NCI-H2196 (cell line): ENCODE results near the gene RENBP.

Experiments used
- DNase-seq: peaks from one replicate; lab custom pipeline; 2025; ENCODE audit not compliant: unreplicated experiment; lab: John Stamatoyannopoulos, UW

Gene RENBP

DNA sequence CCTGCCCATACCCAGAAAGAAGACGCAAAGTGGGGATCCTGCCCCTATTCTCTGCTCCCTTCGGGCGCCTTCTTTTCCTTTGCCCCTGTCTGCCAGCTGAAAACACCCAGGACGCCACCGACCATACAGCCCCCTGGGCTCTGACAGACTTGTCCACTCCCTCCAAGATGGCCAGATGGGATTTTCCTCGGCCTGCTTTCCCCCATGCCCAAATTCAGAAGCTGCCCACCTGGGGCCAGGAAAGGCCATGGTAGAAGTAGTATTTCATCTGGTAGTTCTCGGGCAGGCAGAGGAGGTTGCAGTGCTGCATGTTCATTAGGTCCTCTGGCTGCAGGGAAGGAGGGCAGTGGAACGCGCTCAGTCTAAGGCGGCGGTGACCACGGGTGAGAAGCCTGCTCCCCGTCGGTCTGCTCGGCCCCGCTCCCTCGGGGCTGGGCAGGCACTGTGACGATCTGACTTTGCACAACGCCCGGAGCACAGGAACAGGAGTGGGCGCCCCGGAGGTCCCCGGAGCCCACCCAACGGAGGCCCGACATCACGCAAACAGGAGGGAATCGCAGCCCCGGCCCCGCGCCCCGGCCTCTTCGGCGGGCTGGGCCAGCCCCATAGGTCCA lies 10.2 kb downstream of the RENBP start:
- no peak for DNase-seq

DNA sequence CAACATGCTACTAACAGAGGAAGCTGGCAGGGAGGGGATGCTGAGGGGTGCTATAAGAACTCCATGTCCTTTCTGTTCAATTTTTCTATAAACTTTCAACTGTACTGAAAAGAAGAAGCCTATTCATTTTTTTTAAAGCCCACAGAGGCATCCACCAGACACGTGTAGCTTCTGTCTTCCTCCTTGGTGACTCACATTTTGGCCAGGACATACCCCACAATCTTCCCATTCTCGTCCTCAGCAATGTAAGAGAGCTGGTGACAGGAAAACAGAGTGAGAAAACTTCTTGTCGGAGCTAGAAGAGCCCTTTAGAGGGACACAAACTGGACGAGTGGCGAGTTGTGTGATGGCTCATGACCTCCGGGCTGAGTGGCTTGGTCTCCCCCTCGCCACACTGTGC lies 10.7 kb downstream of the RENBP start:
- no peak for DNase-seq

DNA sequence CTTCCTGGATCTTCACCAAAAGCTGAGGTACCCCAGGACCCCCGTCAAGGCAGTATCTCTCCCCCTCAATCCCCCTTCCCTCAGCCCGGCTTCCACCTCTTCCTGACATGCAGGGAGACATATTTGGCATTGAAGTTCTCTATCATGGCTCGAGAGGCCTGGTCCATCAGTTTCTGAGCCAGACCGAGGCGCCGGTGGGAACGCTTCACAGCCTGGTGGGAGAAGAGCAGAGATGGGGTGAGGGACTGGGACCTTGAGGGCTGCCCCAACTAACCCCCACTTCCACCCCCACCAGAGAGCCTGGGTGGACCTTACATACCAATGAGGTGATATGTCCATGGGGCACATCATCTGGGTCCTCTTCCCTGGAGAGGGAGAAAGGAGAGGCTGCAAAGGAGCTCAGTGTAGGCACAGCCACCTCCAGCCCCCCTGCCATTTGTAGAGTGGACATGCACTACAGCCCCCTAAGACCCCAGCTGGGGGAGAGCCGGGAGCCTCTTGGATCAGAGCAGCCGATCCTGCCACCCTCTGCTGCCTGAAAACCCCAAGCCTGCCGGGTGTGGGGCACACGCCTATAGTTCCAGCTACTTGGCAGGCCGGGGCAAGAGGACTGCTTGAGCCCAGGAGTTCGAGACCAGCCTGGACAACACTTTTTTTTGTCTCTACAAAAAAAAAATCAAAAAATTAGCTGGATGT lies 12.1 kb downstream of the RENBP start:
- DNase-seq = no peak

DNA sequence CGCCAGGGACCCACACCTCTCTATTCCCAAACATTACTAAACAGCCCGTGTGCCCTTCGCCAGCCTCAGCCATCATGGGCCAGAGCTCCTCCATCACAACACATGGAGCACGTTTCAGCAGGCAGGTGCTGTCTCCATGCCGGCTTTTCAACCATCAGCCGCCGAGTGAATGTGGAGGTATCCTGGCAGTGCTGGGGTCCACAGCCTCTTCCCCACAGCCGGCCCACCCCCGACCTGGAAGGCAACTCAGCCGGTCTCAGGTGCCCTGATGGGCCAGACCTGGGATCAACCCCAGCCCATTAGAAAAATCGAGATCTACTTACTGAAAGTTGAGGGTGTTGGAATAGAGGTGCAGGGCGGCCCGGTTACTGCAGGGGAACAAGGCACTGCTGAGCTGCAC lies 12.7 kb downstream of the RENBP start:
- no peak for DNase-seq

DNA sequence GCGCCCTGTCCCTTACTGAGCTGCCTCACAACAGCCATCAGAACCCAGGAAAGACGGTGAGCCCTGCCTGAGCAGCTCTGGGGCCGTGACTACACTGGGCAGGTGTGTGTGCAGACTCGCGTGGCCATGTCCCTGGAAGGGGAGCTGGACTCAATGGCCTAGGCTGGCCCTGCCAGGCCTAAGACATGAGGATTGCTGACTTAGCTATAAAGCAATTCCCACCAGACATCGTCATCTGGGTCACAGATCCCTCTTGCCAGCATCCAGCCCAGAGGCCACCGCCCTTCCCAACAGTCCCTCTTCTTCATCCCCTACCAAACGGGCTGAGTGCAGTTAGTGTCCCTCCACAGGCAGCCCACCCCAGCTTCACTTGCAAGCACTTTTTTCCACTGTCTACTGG lies 13.3 kb downstream of the RENBP start:
- no peak for DNase-seq

DNA sequence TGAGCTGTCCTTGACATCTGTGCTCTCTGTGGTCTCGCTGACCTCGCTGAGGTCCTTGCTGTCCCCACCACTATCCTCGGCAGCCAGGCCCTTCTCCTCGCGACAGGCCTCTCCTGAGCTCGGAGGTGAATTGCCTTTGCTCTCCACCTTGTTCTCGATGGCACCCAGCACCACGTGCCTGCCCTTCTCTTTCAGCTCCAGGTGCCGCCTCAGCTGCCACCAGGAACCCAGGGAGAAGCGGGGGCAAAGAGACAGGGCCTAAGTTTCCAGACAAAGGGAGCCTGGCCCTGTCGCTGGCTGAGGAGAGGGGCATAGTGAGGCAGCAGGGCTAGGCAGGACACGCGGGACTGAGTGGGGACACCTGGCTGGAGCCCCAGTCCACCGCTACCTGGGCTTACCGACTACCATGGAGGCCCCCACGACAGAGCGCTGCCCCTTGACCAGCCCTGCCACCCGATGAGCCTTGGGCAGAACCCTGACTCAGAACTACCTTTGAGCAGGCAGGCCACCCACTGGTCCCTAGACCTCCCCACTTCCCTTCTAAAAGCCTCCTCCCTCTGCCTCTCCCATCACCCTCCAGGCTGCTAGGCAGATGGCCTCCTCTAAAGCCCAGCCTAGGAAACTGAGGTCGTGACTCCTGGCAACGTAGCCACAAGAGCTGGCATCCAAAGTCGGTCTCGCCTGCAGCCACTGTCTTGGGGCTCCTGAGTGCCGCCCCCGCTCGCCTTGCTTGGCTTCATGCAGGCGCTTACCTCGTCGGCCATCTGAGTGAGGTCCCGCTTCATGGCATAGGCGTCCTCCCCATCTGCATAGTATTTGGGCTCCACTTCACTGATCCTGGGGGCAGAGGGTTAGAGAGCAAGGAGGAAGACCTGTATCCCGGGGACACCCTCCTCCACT lies 14.2 kb downstream of the RENBP start:
- no peak for DNase-seq

DNA sequence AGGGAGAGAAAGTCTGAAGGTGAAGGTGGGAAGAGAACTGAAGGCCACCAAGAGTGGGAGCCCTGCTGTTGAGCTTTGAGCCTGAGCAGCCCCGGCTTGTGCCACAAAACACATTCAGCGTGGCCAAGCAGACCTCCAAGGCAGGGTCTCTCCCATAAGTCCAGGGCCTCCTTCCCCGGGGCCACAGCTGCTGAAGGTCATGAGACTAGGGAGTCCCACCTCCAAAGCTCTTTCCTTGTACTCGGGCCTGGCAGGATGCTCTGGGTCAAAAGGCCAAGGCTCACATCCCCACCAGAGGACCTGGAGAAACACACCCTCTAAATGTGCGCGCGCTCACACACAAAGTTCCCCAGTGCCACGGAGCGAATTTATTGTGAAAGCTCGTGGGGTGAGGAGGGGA lies 14.9 kb downstream of the RENBP start:
- DNase-seq = no peak

DNA sequence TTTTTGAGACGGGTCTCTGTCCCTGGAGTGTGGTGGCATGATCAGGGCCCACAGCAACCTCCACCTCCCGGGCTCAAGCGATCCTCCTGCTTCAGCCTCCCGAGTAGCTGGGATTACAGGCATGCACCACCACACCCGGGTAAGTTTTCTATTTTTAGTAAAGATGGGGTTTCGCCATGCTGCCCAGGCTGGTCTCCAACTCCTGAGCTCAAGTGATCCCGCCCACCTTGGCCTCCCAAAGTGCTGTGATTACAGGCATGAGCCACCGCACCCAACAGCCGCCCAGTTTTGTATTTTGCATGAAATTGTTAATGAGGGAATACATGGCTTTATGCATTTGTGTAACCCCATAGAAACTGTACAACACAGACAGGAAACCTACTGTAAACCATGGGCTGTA lies 15.6 kb downstream of the RENBP start:
- no peak for DNase-seq

DNA sequence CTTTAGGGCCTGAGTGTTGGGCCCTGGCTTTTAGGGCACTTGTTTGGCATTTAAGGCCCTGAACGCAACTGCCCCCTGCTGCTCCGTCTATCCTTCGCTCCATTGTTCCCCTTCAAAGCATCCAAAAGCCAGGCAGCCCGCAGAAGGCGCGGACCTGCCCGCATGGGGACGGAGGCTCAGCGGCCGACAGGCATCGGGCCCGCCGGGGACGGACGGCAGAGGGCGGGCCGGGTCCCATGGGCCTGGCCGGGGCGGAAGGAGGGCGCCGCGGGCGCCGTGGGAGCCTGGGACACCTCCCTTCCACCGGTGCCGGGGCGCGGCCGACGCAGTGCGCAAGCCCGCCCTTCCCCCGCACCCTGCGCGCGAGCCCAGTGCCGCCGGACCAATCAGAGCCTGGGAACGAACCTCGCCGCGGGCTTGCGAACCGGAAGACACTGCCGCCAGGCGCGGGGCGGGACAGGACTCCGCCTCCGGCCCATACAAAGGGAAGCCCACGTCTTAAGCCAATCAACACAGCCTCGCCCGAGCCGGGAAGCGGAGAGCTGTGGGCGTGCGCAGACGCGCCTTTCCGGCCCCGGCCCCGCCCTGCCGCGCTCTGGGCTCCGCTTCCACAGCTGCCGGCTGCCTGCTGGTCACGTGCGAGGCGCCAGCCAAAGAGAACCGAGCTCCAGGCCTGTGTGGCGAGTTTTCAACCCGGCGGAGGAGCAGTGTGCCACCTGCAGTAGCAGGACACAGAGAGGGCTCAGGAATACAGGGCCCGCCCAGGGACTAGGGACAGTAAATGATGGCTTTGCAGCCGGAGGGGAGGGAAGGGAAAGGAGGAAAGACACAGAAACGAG lies 16.3 kb downstream of the RENBP start:
- peak; percentile 90 for DNase-seq

DNA sequence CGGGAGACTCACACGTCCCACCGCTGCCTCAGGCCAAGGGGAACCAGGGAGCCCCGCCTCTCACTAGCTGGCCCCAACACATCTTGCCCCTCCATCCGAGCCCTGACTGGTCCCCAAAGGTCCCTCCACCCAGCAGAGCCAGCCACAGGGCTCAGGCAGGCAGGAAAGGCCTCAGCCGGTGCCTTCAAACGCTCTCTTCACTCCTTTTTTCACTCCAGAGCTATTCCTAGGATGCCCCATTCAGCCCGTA lies 16.8 kb downstream of the RENBP start:
- no peak for DNase-seq

DNA sequence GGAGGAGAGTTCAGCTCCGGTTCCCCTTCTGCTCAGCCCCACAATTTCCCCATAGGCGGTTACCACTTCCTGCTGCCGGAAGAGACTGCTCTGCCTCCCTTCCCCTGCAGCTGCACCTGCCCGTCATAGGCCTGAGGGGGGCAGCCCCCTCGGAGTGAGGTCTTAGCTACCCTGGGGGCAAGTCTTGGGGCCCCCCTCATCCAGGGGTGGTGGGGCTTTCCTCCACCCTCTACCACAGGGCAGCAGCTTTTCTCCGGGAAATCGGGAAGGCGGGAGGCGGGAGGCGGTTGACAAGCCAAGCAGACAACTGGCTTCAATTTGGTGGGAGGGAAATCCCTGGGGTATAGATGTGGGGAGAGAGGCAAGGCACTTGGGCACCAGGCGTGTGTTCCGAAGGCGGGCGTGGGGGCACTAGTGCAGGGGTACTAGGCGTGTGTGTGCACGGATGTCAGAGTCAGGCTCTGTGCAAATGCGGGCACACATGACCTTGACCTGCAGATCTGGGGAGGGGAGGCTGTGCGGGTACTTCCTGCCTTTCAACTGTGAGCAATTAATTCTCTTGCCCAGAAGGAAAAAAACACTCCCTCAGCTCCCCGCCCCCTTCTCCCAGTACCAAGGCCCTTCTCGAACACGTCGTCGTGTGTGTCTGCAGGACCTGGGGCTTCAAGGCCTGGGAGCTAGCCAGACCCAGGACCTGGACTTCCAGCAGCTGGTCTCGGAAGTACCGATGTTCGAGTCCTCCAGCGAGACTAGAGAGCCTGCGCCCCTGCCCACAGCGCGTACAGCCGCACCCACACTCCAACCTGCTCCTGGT lies 17.4 kb downstream of the RENBP start:
- DNase-seq = peak; percentile 12

DNA sequence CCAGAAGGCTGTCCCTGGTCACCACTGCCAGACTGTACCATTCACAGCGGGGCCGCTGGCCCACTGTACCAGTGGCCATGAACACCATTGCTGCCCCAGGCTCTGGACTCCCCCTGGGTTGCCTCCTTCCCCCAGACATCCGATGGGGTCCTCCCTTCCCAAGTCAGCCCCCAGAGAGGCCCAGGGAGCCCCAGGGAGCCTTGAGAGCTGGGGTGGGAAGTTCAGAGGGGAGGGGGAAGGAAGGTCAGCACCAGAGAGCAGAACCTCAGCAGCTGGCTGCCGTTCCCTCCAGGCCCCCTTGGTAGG lies 17.9 kb downstream of the RENBP start:
- DNase-seq = no peak

DNA sequence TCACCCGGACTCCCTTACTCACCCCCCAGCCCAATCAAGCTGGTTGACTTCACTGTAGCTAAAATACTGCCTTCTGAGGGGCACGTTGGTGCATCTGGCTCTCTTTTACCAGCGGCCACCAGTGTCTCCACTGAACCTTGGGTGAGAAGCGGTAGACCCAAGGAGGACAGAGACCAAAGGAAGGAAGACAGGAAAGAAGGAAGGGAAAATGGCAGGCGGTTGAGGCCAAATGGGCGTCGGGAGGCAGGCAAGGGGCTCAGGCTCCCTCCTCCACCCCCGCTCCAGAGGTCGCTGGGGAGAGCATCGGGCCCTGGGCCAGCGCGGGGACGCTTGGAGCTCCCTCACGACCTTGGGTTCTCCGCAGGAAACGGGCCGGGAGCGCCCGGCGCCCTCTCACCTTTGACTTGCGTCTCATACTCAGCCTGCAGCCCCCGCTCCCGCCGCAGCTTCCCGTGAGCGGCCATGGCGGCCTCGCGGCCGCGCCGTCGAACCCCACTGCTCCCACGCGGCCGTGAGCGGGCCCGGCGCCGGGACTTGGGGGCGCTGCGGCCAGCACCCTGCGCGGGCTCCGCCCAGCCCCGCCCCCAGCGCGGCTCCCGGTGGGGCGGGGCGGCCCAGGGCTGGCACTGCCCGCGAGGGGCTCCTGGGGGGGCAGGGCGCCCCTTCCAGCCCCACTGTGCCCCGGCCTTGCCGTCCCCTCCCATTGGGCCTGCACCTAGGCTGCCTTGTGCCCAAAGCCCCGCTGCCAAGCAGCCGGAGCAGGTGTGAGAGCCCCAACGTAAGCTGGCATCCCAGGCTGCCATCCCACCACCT lies 18.5 kb downstream of the RENBP start, which contains the start of gene ARHGAP4:
Gene ARHGAP4, minus strand, starts transcription at position 526 of the 813 bp plus-strand sequence. Its CDS starts 62 bp downstream, at position 464.
- DNase-seq = no peak

DNA sequence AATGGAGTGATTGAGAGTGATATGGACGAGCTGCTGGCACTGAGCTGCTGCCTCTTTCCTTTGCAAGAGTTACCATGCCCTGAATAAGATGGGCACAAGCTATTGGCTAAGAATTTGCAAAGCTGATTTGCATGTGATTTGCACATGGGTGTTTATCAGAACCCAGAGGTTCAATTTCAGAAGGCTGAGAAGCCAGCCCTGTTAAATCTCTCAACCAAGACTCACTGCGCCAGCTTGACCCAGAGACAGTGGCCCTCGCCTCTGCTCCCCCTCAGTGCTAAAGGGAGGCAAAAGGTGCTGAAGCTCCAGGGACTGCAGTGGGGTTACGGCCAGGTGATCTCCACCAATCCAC lies 19.1 kb downstream of the RENBP start:
- no peak for DNase-seq

DNA sequence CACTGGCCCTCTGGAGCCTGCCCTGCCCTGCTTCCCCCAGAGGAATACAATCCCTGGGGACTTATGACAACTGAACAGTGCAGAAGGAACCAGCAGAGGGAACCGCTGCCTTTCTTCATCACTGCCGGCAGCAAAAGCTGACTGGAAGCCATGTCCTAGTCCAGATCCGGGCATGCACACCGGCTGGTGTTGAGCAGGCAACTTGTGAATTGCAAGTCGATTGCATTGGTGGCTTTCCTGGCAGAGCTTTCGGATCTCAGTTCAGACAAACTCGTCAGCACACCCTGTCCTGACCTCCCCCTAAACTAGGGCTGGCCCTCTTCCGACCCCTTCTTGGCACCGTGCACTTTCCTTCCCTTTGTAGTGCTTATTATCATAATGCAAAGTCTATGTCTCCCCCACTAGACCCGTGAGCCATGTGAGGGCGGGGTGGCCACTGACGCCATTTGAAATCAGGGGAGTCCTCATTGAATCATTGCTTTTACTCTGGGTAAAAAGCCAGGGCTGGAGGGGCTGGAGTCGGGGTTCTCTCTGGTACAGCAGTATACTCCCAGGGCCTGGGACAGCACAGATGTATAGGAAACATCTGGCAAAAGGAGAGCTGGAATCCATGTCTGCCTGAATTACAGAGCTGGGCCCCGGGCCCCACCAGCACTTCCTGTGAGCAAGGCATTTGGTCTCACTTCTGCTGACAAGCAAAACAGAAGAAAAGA lies 20.1 kb downstream of the RENBP start:
- DNase-seq = peak; percentile 7

DNA sequence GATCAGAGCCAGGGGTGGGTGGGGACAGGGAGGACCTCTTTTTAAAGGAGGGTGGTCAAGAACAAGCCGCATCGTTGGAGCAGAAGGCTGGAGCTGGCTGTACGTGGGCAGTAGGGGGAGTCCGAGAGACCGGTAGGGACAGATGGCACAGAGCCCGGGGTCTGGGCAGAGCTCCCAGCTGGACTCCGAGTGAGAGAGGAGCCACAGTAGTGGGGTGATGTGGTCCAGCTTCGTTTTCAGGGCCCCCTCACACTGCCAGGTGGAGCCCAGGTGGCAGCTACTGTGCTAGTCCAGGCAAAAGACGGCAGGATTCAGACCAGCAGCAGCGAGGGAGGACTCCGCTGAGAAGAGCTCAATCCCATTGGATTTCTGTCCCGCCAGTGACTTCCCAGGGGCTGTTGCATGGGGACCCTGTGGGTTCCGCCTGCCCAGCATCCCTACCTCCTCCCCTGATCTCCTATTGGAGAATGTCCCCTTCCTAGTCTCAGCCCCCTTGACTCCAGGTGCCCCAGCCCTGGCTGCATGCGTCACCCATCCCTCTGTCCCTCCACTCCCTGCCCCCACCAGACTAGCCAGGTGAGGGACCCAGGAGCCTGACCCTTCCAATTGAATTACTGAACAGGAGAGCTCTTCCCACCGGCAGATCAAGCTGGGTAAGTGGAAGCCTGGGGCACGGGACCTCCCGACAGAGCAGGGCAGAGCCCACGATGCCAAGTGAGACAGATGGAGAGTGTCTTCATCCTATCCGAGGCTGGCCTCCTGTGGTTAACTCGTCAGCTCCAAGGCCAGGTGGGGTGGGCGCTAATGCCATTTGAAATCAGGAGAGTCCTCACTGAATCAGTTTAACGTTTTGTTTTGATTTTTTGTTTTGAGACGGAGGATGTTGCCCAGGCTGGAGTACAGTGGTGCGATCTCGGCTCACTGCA lies 21.2 kb downstream of the RENBP start:
- peak; percentile 58 for DNase-seq

DNA sequence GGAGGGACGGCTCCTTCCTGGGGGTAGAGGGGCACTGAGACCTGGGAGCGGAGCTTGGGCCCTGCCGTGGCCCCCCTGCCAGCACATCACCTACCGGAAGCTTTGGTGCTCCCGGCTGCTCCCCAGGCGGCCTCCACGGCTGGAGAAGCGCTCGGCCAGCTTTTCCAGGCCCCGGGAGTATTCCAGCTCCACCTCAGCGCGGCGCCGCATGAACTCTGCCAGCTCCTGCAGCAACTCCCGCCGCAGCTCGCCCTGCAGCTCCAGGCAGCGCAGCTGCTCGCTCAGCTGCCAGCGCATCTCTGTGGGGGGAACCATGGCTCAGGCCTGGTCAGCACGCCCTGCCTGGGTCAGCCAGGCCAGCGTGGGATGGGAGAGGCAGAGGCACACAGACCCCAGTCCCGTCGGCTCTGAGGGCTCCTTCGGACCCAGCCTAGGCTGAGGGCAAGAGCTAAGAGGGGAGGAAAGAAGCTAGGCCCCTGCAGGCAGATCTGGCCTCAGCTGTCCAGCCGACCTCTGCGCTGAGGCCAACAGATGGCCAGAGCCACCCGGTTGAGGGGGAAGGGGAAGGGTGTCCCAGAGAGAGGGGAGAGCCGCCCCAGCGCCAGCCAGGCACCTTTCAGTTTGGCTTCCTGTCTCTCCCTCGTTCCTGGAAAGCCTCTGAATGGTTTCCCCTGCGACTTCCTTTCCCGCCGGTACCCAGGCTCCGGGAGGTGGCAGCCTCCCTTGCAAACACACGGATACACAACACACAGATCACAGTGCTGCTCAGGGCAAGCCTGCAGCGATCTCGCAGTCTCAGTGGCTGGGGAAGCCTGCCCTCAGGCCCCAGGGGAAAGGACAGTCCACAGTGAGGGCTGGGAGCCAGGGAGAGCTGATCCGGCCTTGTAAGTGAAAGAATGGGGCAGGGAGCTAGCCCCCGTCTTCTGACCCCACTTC lies 22.7 kb downstream of the RENBP start:
- no peak for DNase-seq
